Measurements from ENCODE around the gene NLRP1. TPM values are rescaled to one million over a fixed set of nuclear protein-coding genes. Genes with fewer than 3 reads are reported as not detected.

The NLRP1 gene
- total RNA-seq, 1 donor from 2014 or later: 67.7 TPM

GRCh38 chr17:5506307-5506706 lies 78.0 kb downstream of the NLRP1 start:
- Histone ChIP-seq H3K27ac (no peak overlapping the region), H3K4me1 (no peaks in the 10 kb centered on the region), H3K36me3 (peaks cover 0 to 22% of the 10 kb centered on the region in 2 donors), H3K27me3 (no peaks in the 10 kb centered on the region), H3K9me3 (no peaks in the 10 kb centered on the region), H3K4me3 (no peak overlapping the region)
- DNase-seq (ENCODE audit: low spot score in 2 of 2): no peak
- intact Hi-C loops (cut with DNase I): no loop called here
- no peak for TF ChIP-seq CTCF (IDR thresholded peaks at IDR 0.05)

GRCh38 chr17:5502552-5502951 lies 81.8 kb downstream of the NLRP1 start:
- intact Hi-C loops (cut with DNase I): no loop called here
- no peak overlapping the region for H3K4me3 ChIP-seq
- no peak for TF ChIP-seq CTCF (IDR thresholded peaks at IDR 0.05)
- peaks cover 0 to 22% of the 10 kb centered on the region in 2 donors for H3K36me3 ChIP-seq
- H3K27me3 ChIP-seq: no peaks in the 10 kb centered on the region
- no peaks in the 10 kb centered on the region for H3K9me3 ChIP-seq
- peaks cover 0 to 9% of the 10 kb centered on the region in 2 donors for H3K4me1 ChIP-seq
- no peak overlapping the region for H3K27ac ChIP-seq
- no peak for DNase-seq (ENCODE audit: low spot score in 2 of 2)

GRCh38 chr17:5501685-5502084 lies 82.6 kb downstream of the NLRP1 start:
- Histone ChIP-seq H3K27ac (no peak overlapping the region), H3K9me3 (no peaks in the 10 kb centered on the region), H3K27me3 (no peaks in the 10 kb centered on the region), H3K4me3 (no peak overlapping the region), H3K36me3 (peaks cover 0 to 22% of the 10 kb centered on the region in 2 donors), H3K4me1 (peaks cover 0 to 9% of the 10 kb centered on the region in 2 donors)
- TF ChIP-seq CTCF (IDR thresholded peaks at IDR 0.05): no peak
- intact Hi-C loops (cut with DNase I): no loop called here
- no peak for DNase-seq (ENCODE audit: low spot score in 2 of 2)

GRCh38 chr17:5500589-5501391 lies 83.5 kb downstream of the NLRP1 start:
- H3K27ac ChIP-seq: peak overlapping the region; percentile 20 to 23
- H3K27me3 ChIP-seq: no peaks in the 10 kb centered on the region
- peak overlapping the region; percentile 63 to 75 for H3K4me3 ChIP-seq
- peaks cover 0 to 20% of the 10 kb centered on the region in 2 donors for H3K36me3 ChIP-seq
- peaks cover 0 to 9% of the 10 kb centered on the region in 2 donors for H3K4me1 ChIP-seq
- intact Hi-C loops (cut with DNase I): no loop called here
- DNase-seq (ENCODE audit: low spot score in 2 of 2): peak; percentile 31 to 87
- no peak for TF ChIP-seq CTCF (IDR thresholded peaks at IDR 0.05)
- no peaks in the 10 kb centered on the region for H3K9me3 ChIP-seq

- H3K27ac ChIP-seq: no peak overlapping the region
- no peak for DNase-seq (ENCODE audit: low spot score in 2 of 2)
- intact Hi-C loops (cut with DNase I): no loop called here
- H3K36me3 ChIP-seq: peaks cover 0 to 14% of the 10 kb centered on the region in 2 donors
- H3K4me3 ChIP-seq: peak overlapping the region; percentile 63 to 75
- TF ChIP-seq CTCF (IDR thresholded peaks at IDR 0.05): no peak
- H3K4me1 ChIP-seq: peaks cover 0 to 9% of the 10 kb centered on the region in 2 donors
- H3K9me3 ChIP-seq: no peaks in the 10 kb centered on the region
- H3K27me3 ChIP-seq: no peaks in the 10 kb centered on the region
These were observed 84.1 kb downstream of the NLRP1 start for GRCh38 chr17:5500247-5500588.
